HCT116 (cell line): ENCODE measurements around the gene ARHGAP5. TPM values are rescaled to one million over a fixed set of nuclear protein-coding genes. Genes with fewer than 3 reads are reported as not detected.

Source experiments
- ATAC-seq: fragments of 200-7000 bp; cut with Tn5 transposase; 2 replicates; pipeline ENCODE4 v1.9.1; 2020; ENCODE audit warnings: mild to moderate bottlenecking, moderate library complexity
- BruUV-seq: library from RNA; stranded (reverse); fragments of 400-500 nt; replicated peaks from 2 replicates; lab custom pipeline; 2021; lab: Mats Ljungman, UMichigan
- CTCF ChIA-PET: fragments of 300-600 bp; sonication (Branson Sonifier 250); formaldehyde crosslinking; loops from one replicate; lab custom pipeline; 2021; ENCODE audit warnings: antibody characterized with exemption; lab: Charles Lee
- POLR2A ChIA-PET: fragments of 300-600, 350-600 bp; sonication (Branson Sonifier 250); formaldehyde crosslinking; loops from one replicate; lab custom pipeline; 2021; ENCODE audit warnings: antibody characterized with exemption; lab: Charles Lee
- RAD21 ChIA-PET, 2 experiments: fragments of 300-600 bp; sonication (Branson Sonifier 250); formaldehyde crosslinking; loops; one replicate each; lab custom pipeline; 2023; ENCODE audit warnings: low total read pairs in 2 of 2; ENCODE audit not compliant: uncharacterized antibody in 2 of 2, unreplicated experiment in 2 of 2, low non-redundant PET in 1 of 2; lab: Charles Lee
- DNase-seq: peaks from one replicate; pipeline ENCODE4 v3.0.0-alpha.2; 2010; ENCODE audit warnings: low read depth, low spot score
- H2AFZ ChIP-seq: fragments of 200-600 bp; shearing (Covaris generic), sonication (generic); 2 replicates; pipeline ENCODE4 v1.6.1; 2017; ENCODE audit warnings: low read depth, mixed run types, mixed read lengths, antibody characterized with exemption, low read length; ENCODE audit not compliant: poor library complexity, severe bottlenecking
- H3K27ac ChIP-seq: 2 replicates; pipeline ENCODE4 v1.5.1; 2012; ENCODE audit warnings: low read depth, low read length
- H3K27me3 ChIP-seq: fragments of 200-600 bp; sonication (generic); 2 replicates; pipeline ENCODE4 v1.6.1; 2016; ENCODE audit warnings: mixed run types, low read length, mixed read lengths; ENCODE audit not compliant: insufficient read depth
- H3K36me3 ChIP-seq, 2 experiments: fragments of 200-500 bp in 1 of 2; fragments of 200-600 bp in 1 of 2; sonication (Bioruptor generic) in 1 of 2; sonication (generic) in 1 of 2; 2 replicates each; pipeline versions ENCODE4 v1.5.1 to v1.6.1; 2014 to 2016; ENCODE audit warnings: low read length in 2 of 2, inconsistent platforms in 1 of 2, mixed read lengths in 1 of 2, mixed run types in 1 of 2; ENCODE audit not compliant: insufficient read depth in 2 of 2, control insufficient read depth in 1 of 2
- H3K4me1 ChIP-seq, 2 experiments: fragments of 200-600 bp in 1 of 2; sonication (generic) in 1 of 2; 2 replicates each; pipeline versions ENCODE4 v1.5.1 to v1.6.1; 2012 to 2017; ENCODE audit warnings: low read length in 2 of 2, inconsistent platforms in 1 of 2, mild to moderate bottlenecking in 1 of 2, mixed read lengths in 1 of 2, mixed run types in 1 of 2, moderate library complexity in 1 of 2; ENCODE audit not compliant: insufficient read depth in 2 of 2, control insufficient read depth in 1 of 2
- H3K4me2 ChIP-seq: fragments of 200-600 bp; sonication (generic); 2 replicates; pipeline ENCODE4 v1.6.1; 2017; ENCODE audit warnings: mixed run types, low read length, mixed read lengths
- H3K4me3 ChIP-seq, 2 experiments: fragments of 200-600 bp in 1 of 2; sonication (generic) in 1 of 2; replicated peaks in 1 of 2; 2 replicates each; pipeline ENCODE4 v1.5.1; 2011 to 2016; ENCODE audit warnings: low read length in 2 of 2, control low read depth in 1 of 2, low read depth in 1 of 2, mild to moderate bottlenecking in 1 of 2, mixed read lengths in 1 of 2, mixed run types in 1 of 2
- H3K79me2 ChIP-seq: fragments of 200-600 bp; sonication (generic); 2 replicates; pipeline ENCODE4 v1.6.1; 2017; ENCODE audit warnings: mild to moderate bottlenecking, mixed run types, low read length, moderate library complexity, mixed read lengths; ENCODE audit not compliant: insufficient read depth
- H3K9ac ChIP-seq: fragments of 200-600 bp; sonication (generic); 2 replicates; pipeline ENCODE4 v1.6.1; 2016; ENCODE audit warnings: low read length, mixed read lengths
- H3K9me2 ChIP-seq: fragments of 200-600 bp; sonication (generic), shearing (Covaris generic); 2 replicates; pipeline ENCODE4 v1.6.1; 2017; ENCODE audit warnings: mixed run types, mild to moderate bottlenecking, moderate library complexity; ENCODE audit not compliant: insufficient read depth
- H3K9me3 ChIP-seq, 2 experiments: fragments of 200-500 bp in 1 of 2; fragments of 200-600 bp in 1 of 2; sonication (Bioruptor generic) in 1 of 2; sonication (generic) in 1 of 2; 2 replicates each; pipeline ENCODE4 v1.6.1; 2014 to 2017; ENCODE audit warnings: low read length in 2 of 2, mixed read lengths in 2 of 2, inconsistent platforms in 1 of 2, low read depth in 1 of 2, mild to moderate bottlenecking in 1 of 2, mixed run types in 1 of 2, moderate library complexity in 1 of 2; ENCODE audit not compliant: control insufficient read depth in 1 of 2, insufficient read depth in 1 of 2
- H4K20me1 ChIP-seq: fragments of 200-600 bp; sonication (generic), shearing (Covaris generic); 2 replicates; pipeline ENCODE4 v1.6.1; 2017; ENCODE audit warnings: mixed run types, mild to moderate bottlenecking, moderate library complexity; ENCODE audit not compliant: insufficient read depth
- ATF3 ChIP-seq: IDR thresholded peaks from 2 replicates; pipeline ENCODE4 v1.6.1; 2012
- EZH2phosphoT487 ChIP-seq: fragments of 200-600 bp; IDR thresholded peaks from 2 replicates; pipeline ENCODE4 v1.6.1; 2018; ENCODE audit warnings: antibody characterized with exemption, borderline replicate concordance
- FOSL1 ChIP-seq: IDR thresholded peaks from 2 replicates; pipeline ENCODE4 v1.6.1; 2012; ENCODE audit warnings: low read depth
- JUND ChIP-seq: IDR thresholded peaks from 2 replicates; pipeline ENCODE4 v1.6.1; 2012
- MAX ChIP-seq: IDR thresholded peaks from 2 replicates; pipeline ENCODE4 v1.6.1; 2012
- POLR2AphosphoS5 ChIP-seq: IDR thresholded peaks from 2 replicates; pipeline ENCODE4 v1.6.1; 2011; ENCODE audit warnings: mild to moderate bottlenecking, low read depth, low read length, moderate library complexity
- REST ChIP-seq: IDR thresholded peaks from 2 replicates; pipeline ENCODE4 v1.6.1; 2012; ENCODE audit warnings: low read depth
- YY1 ChIP-seq: IDR thresholded peaks from 2 replicates; pipeline ENCODE4 v1.6.1; 2011; ENCODE audit warnings: low read length, low read depth, moderate library complexity, mild to moderate bottlenecking; ENCODE audit not compliant: insufficient replicate concordance; ENCODE audit errors: extremely low read depth
- ZBTB33 ChIP-seq: IDR thresholded peaks from 2 replicates; pipeline ENCODE4 v1.6.1; 2011; ENCODE audit warnings: mild to moderate bottlenecking, low read length, moderate library complexity; ENCODE audit not compliant: insufficient replicate concordance; ENCODE audit errors: extremely low read depth
- intact Hi-C: fragments of 100-400 bp; cut with micrococcal nuclease; formaldehyde crosslinking; loops from 2 replicates; pipeline ENCODE4 v1.10.0; 2022
- total RNA-seq: library from RNA; stranded (reverse); gene quantifications from one replicate; pipeline ENCODE4 v1.2.1, GENCODE V29; 2021; ENCODE audit not compliant: unreplicated experiment

Gene ARHGAP5
- total RNA-seq, 1 experiment from 2014 or later = 66.7 TPM

GRCh38 chr14:32102152-32102787 is 25.2 kb downstream of the ARHGAP5 start:
- Histone ChIP-seq H2AFZ (no peak overlapping the region), H3K9ac (no peak overlapping the region), H3K4me1 (no peaks in the 10 kb centered on the region), H3K27ac (no peak overlapping the region), H3K9me2 (no peaks in the 10 kb centered on the region)
- RAD21 ChIA-PET = no interaction called here
- CTCF ChIA-PET = no interaction called here
- BruUV-seq = no TSS peak
- POLR2A ChIA-PET = no interaction called here
- ATAC-seq = no peak
- TF ChIP-seq FOSL1 (no peak), MAX (no peak), ZBTB33 (no peak), EZH2phosphoT487 (no peak)
- TF ChIP-seq, all 23 proteins: peak for 0
- intact Hi-C loops = no loop called here
- DNase-seq = no peak
- Histone ChIP-seq H3K36me3 (0 out of 4 replicates have a peak, but pooled peaks cover 0 to 3% of the 10 kb centered on the region in 2 experiments), H3K9me3 (no peaks in the 10 kb centered on the region), H4K20me1 (peaks cover 3% of the 10 kb centered on the region), H3K27me3 (no peaks in the 10 kb centered on the region), H3K4me3 (no peak overlapping the region), H3K4me2 (no peak overlapping the region), H3K79me2 (peaks cover 99% of the 10 kb centered on the region)

- CTCF ChIA-PET = no interaction called here
- Histone ChIP-seq H3K4me1 (no peaks in the 10 kb centered on the region), H4K20me1 (no peaks in the 10 kb centered on the region; the same call in none of the 2 replicates), H3K4me3 (no peak overlapping the region), H3K9ac (no peak overlapping the region), H3K9me3 (no peaks in the 10 kb centered on the region), H3K36me3 (0 out of 4 replicates have a peak, but pooled peaks cover 0 to 3% of the 10 kb centered on the region in 2 experiments), H3K27me3 (no peaks in the 10 kb centered on the region), H3K79me2 (peaks cover 99% of the 10 kb centered on the region), H3K9me2 (no peaks in the 10 kb centered on the region), H3K27ac (no peak overlapping the region), H3K4me2 (no peak overlapping the region), H2AFZ (no peak overlapping the region)
- no peak for ATAC-seq
- POLR2A ChIA-PET = no interaction called here
- BruUV-seq = no TSS peak
- DNase-seq = no peak
- intact Hi-C loops = no loop called here
- RAD21 ChIA-PET = no interaction called here
- TF ChIP-seq ATF3 = no peak
- no peak for TF ChIP-seq REST
- TF ChIP-seq JUND = no peak
- no peak for TF ChIP-seq POLR2AphosphoS5
- TF ChIP-seq ZBTB33 = no peak
- no peak for TF ChIP-seq YY1
- no peak for TF ChIP-seq EZH2phosphoT487
These were observed 25.9 kb downstream of the ARHGAP5 start for GRCh38 chr14:32102968-32103367.
